OCI-LY3 (cell line): ENCODE data around the gene RARS2.

Experiments used
- EZH2phosphoT487 ChIP-seq: fragments of 200-600 bp; shearing (Covaris generic); IDR thresholded peaks from 2 replicates; pipeline ENCODE4 v1.6.1; 2018; ENCODE audit warnings: antibody characterized with exemption, mixed run types, low read depth
- TF ChIP-seq, protein P1 (sequence below): fragments of 200-600, 300-600 bp; sonication (generic); IDR thresholded peaks from 2 replicates; pipeline ENCODE4 v1.5.1; 2014; ENCODE audit warnings: antibody characterized with exemption, low read length, low read depth

GRCh38 chr6:87600576-87600975 lies 10.8 kb upstream of the RARS2 start:
- TF ChIP-seq, protein P1, sequence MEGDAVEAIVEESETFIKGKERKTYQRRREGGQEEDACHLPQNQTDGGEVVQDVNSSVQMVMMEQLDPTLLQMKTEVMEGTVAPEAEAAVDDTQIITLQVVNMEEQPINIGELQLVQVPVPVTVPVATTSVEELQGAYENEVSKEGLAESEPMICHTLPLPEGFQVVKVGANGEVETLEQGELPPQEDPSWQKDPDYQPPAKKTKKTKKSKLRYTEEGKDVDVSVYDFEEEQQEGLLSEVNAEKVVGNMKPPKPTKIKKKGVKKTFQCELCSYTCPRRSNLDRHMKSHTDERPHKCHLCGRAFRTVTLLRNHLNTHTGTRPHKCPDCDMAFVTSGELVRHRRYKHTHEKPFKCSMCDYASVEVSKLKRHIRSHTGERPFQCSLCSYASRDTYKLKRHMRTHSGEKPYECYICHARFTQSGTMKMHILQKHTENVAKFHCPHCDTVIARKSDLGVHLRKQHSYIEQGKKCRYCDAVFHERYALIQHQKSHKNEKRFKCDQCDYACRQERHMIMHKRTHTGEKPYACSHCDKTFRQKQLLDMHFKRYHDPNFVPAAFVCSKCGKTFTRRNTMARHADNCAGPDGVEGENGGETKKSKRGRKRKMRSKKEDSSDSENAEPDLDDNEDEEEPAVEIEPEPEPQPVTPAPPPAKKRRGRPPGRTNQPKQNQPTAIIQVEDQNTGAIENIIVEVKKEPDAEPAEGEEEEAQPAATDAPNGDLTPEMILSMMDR: no peak
- no peak for TF ChIP-seq EZH2phosphoT487
